OCI-LY7 (cell line): Measurements from ENCODE around the gene DEXI. TPM values are rescaled to one million over a fixed set of nuclear protein-coding genes. Genes with fewer than 3 reads are reported as not detected.
A peak's percentile ranks its signal among the peaks of the same experiment; 100 is the strongest.

ENCODE experiments used
- BruUV-seq: library from RNA; stranded (reverse); fragments of 400-500 nt; replicated peaks from 2 replicates; lab custom pipeline; 2021; lab: Mats Ljungman, UMichigan
- CTCF ChIA-PET: fragments of 300-600 bp; sonication (Branson Sonifier 250); formaldehyde crosslinking; loops from one replicate; lab custom pipeline; 2022; ENCODE audit warnings: antibody characterized with exemption; ENCODE audit not compliant: unreplicated experiment; lab: Charles Lee
- POLR2A ChIA-PET: fragments of 300-600 bp; sonication (Branson Sonifier 250); formaldehyde crosslinking; loops from one replicate; lab custom pipeline; 2022; ENCODE audit warnings: antibody characterized with exemption; lab: Charles Lee
- DNase-seq: peaks from one replicate; pipeline ENCODE4 v3.0.0-alpha.2; 2015; ENCODE audit warnings: low spot score
- H2AFZ ChIP-seq: fragments of 200-600 bp; sonication (generic), shearing (Covaris generic); 2 replicates; pipeline ENCODE4 v1.6.1; 2014; ENCODE audit warnings: mild to moderate bottlenecking, antibody characterized with exemption, low read length, moderate library complexity
- H3K27ac ChIP-seq: fragments of 200-600 bp; sonication (generic); 2 replicates; pipeline ENCODE4 v1.5.1; 2014; ENCODE audit warnings: mixed run types, low read depth, mild to moderate bottlenecking, moderate library complexity, low read length, inconsistent platforms; ENCODE audit not compliant: poor library complexity, severe bottlenecking
- H3K36me3 ChIP-seq: fragments of 200-600 bp; sonication (generic); 2 replicates; pipeline ENCODE4 v1.6.1; 2014; ENCODE audit warnings: mild to moderate bottlenecking, antibody characterized with exemption, low read length, moderate library complexity, mixed read lengths; ENCODE audit not compliant: insufficient read depth
- H3K4me1 ChIP-seq: fragments of 200-600 bp; sonication (generic); 2 replicates; pipeline ENCODE4 v1.5.1; 2014; ENCODE audit warnings: mild to moderate bottlenecking, low read length; ENCODE audit not compliant: insufficient read depth, poor library complexity, severe bottlenecking
- H3K4me2 ChIP-seq: fragments of 200-600 bp; sonication (generic); 2 replicates; pipeline ENCODE4 v1.6.1; 2014; ENCODE audit warnings: mild to moderate bottlenecking, low read length
- H3K4me3 ChIP-seq: fragments of 200-600 bp; sonication (generic); 2 replicates; pipeline ENCODE4 v1.5.1; 2014; ENCODE audit warnings: mild to moderate bottlenecking, low read depth, low read length; ENCODE audit not compliant: poor library complexity, severe bottlenecking
- H3K79me2 ChIP-seq: fragments of 200-600 bp; sonication (generic); 2 replicates; pipeline ENCODE4 v1.6.1; 2016; ENCODE audit warnings: low read depth, mild to moderate bottlenecking, low read length, moderate library complexity, mixed read lengths; ENCODE audit not compliant: insufficient read depth
- H3K9me2 ChIP-seq: fragments of 200-600 bp; sonication (generic); 2 replicates; pipeline ENCODE4 v1.6.1; 2016; ENCODE audit warnings: mild to moderate bottlenecking, low read length, mixed read lengths; ENCODE audit not compliant: insufficient read depth
- H3K9me3 ChIP-seq: fragments of 200-600 bp; sonication (generic); 2 replicates; pipeline ENCODE4 v1.6.1; 2014; ENCODE audit warnings: mild to moderate bottlenecking, mixed run types, low read length, mixed read lengths
- H4K20me1 ChIP-seq: fragments of 200-600 bp; sonication (generic); 2 replicates; pipeline ENCODE4 v1.6.1; 2014; ENCODE audit warnings: mild to moderate bottlenecking, antibody characterized with exemption, low read length, moderate library complexity, mixed read lengths; ENCODE audit not compliant: insufficient read depth
- EZH2phosphoT487 ChIP-seq: fragments of 200-600 bp; sonication (generic); IDR thresholded peaks from 2 replicates; pipeline ENCODE4 v1.6.1; 2018; ENCODE audit warnings: low read depth, borderline replicate concordance, mild to moderate bottlenecking, mixed run types, antibody characterized with exemption, low read length, moderate library complexity, mixed read lengths
- intact Hi-C: fragments of 100-400 bp; cut with micrococcal nuclease; formaldehyde crosslinking; loops from one replicate; pipeline ENCODE4 v1.10.0; 2022; ENCODE audit not compliant: unreplicated experiment
- total RNA-seq, 2 experiments: library from RNA; depleted of rRNA in 1 of 2; stranded (reverse); fragments of >200 nt in 1 of 2; shearing (Covaris generic) in 1 of 2; gene quantifications; 2 replicates each; pipeline ENCODE4 v1.2.3, GENCODE V29; 2014 to 2022
- TF ChIP-seq, protein P1 (sequence below): fragments of 200-600 bp; sonication (generic); conservative IDR thresholded peaks from 2 replicates; pipeline ENCODE4 v1.5.1; 2014; ENCODE audit warnings: mild to moderate bottlenecking, antibody characterized with exemption, low read length, moderate library complexity, mixed read lengths

Gene DEXI
- total RNA-seq, 2 experiments from 2014 or later, result 15.1 to 17.6 TPM

- ChIA-PET POLR2A (interaction anchor here (0.6 kb wide), 1 partner anchor 157 kb away, joined by 4 read pairs; no protein-coding TSS in a partner anchor), CTCF (no interaction called here)
- no peak overlapping the region for H3K4me3 ChIP-seq
- peak overlapping the region; percentile 75; the same call in 1 of the 2 replicates for H3K4me2 ChIP-seq
- 0 out of 2 replicates have a peak, but pooled peaks cover 5% of the 10 kb centered on the region for H4K20me1 ChIP-seq
- no peaks in the 10 kb centered on the region for H3K9me2 ChIP-seq
- TF ChIP-seq, protein P1, sequence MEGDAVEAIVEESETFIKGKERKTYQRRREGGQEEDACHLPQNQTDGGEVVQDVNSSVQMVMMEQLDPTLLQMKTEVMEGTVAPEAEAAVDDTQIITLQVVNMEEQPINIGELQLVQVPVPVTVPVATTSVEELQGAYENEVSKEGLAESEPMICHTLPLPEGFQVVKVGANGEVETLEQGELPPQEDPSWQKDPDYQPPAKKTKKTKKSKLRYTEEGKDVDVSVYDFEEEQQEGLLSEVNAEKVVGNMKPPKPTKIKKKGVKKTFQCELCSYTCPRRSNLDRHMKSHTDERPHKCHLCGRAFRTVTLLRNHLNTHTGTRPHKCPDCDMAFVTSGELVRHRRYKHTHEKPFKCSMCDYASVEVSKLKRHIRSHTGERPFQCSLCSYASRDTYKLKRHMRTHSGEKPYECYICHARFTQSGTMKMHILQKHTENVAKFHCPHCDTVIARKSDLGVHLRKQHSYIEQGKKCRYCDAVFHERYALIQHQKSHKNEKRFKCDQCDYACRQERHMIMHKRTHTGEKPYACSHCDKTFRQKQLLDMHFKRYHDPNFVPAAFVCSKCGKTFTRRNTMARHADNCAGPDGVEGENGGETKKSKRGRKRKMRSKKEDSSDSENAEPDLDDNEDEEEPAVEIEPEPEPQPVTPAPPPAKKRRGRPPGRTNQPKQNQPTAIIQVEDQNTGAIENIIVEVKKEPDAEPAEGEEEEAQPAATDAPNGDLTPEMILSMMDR, result no peak
- no peak for TF ChIP-seq EZH2phosphoT487
- no peak for DNase-seq
- peaks cover 44% of the 10 kb centered on the region for H3K4me1 ChIP-seq
- BruUV-seq, result no TSS peak
- intact Hi-C loops, result loop anchor here (5.0 kb wide), 1 partner anchor 416 kb away; no protein-coding TSS in a partner anchor
- no peak overlapping the region for H3K27ac ChIP-seq
- no peaks in the 10 kb centered on the region for H3K79me2 ChIP-seq
- no peaks in the 10 kb centered on the region for H3K9me3 ChIP-seq
- no peak overlapping the region for H2AFZ ChIP-seq
- H3K36me3 ChIP-seq, result peaks cover 11% of the 10 kb centered on the region; the same call in 1 of the 2 replicates
Observed at GRCh38 chr16:10938321-10938720, 3.9 kb downstream of the DEXI start.

GRCh38 chr16:10937068-10937859, 5.0 kb downstream of the DEXI start:
- intact Hi-C loops, result loop anchor here (5.0 kb wide), 1 partner anchor 415 kb away; no protein-coding TSS in a partner anchor
- ChIA-PET CTCF (interaction anchor here (0.6 kb wide), 1 partner anchor 25 kb away, joined by 3 read pairs; no protein-coding TSS in a partner anchor), POLR2A (interaction anchor here (0.6 kb wide), 1 partner anchor 140 kb away, joined by 3 read pairs; no protein-coding TSS in a partner anchor)
- Histone ChIP-seq H4K20me1 (0 out of 2 replicates have a peak, but pooled peaks cover 5% of the 10 kb centered on the region), H3K27ac (no peak overlapping the region), H3K36me3 (peaks cover 17% of the 10 kb centered on the region; the same call in 1 of the 2 replicates), H3K79me2 (no peaks in the 10 kb centered on the region), H3K9me2 (no peaks in the 10 kb centered on the region), H2AFZ (no peak overlapping the region), H3K4me2 (peak overlapping the region; percentile 20; the same call in 1 of the 2 replicates), H3K4me3 (no peak overlapping the region), H3K9me3 (no peaks in the 10 kb centered on the region), H3K4me1 (peaks cover 36% of the 10 kb centered on the region)
- BruUV-seq, result no TSS peak
- DNase-seq, result no peak
- TF ChIP-seq, protein P1, result no peak
- TF ChIP-seq EZH2phosphoT487, result no peak
